GM10248 (cell line): ENCODE results near the gene EMP1.

Source experiments
- CTCF ChIA-PET: fragments of 300-600 bp; sonication (Branson Sonifier 250); formaldehyde crosslinking; extraction: SDS; loops from one replicate; lab custom pipeline; 2021; ENCODE audit warnings: antibody characterized with exemption; lab: Yijun Ruan, JAX
- POLR2A ChIA-PET: fragments of 350-650 bp; sonication (Branson Sonifier 250); formaldehyde crosslinking; extraction: SDS; loops from one replicate; lab custom pipeline; 2020; ENCODE audit warnings: antibody characterized with exemption; lab: Yijun Ruan, JAX
- DNase-seq: peaks from one replicate; pipeline ENCODE4 v3.0.0; 2012; ENCODE audit errors: extremely low spot score
- CTCF ChIP-seq: IDR thresholded peaks from 2 replicates; pipeline ENCODE4 v1.5.1; 2012; ENCODE audit warnings: mild to moderate bottlenecking, low read depth; ENCODE audit errors: extremely low read depth, missing control alignments, control extremely low read depth

Gene EMP1

DNA sequence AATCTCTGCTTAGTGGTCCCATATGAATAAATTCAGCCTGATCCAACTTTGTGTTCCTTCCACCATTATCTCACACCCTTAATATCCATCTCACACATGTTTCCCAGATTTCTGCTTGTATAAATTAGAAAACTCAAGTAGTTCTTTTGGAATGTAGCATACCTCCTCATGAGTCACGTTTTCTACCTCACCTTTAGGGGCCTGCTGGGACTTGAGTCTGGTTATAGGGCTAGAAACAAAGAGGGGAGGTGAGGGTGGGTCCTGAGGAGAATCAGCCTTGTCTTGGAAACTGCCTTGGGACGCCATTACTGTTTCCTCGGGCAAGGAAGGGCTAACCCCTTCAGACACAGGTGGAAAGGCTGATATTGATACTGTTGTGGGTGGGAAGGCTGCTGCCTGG is 51.1 kb downstream of the EMP1 start:
- ChIA-PET POLR2A (no interaction called here), CTCF (interaction anchor here (4.6 kb wide), 1 partner anchor 8 kb away, joined by 41 read pairs; no protein-coding TSS in a partner anchor)
- DNase-seq = no peak

DNA sequence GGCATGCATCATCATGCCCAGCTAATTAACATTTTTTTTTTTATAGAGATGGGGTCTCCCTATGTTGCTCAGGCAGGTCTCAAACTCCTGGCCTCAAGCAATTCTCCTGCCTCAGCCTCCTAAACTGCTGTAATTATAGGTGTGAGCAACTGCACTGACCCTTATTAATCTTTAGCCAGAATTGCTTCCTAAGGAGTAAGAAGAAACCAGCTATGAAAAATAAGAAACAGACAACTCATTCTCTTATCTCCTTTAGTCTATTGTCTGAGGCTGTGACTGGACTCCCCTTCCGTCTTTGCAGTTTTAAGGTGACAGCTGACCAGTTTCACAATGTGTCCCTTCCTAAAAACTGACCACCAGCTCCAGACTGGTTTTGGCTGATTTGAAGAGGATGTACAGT is 52.4 kb downstream of the EMP1 start:
- POLR2A ChIA-PET = no interaction called here
- TF ChIP-seq CTCF = no peak
- DNase-seq = no peak
- CTCF ChIA-PET = interaction anchor here (1.1 to 1.3 kb wide), 2 partner anchors 8 to 36 kb away, joined by 3 read pairs; no protein-coding TSS in a partner anchor

More for the DNA sequence above, 51.1 kb downstream of the EMP1 start:
- TF ChIP-seq CTCF = no peak

- ChIA-PET POLR2A (no interaction called here), CTCF (no interaction called here)
- no peak for TF ChIP-seq CTCF
- no peak for DNase-seq
Measured at GRCh38 chr12:13250416-13250815, 53.9 kb downstream of the EMP1 start.

DNA sequence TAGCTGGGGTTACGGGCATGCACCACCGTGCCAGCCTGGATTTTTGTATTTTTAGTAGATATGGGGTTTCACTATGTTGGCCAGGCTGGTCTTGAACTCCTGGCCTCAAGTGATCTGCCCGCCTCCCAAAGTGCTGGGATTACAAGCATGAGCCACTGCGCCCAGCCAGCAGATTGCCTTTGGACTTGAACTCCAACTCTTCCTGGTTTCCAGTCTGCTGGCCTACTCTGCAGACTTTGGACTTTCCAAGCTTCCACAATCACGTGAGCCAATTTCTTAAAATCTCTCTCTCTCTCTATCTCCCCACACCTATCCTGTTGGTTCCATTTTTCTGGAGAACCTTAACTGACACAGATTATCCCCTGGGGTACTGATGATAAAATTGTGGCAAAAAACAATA is 55.0 kb downstream of the EMP1 start:
- CTCF ChIA-PET = no interaction called here
- POLR2A ChIA-PET = no interaction called here
- TF ChIP-seq CTCF = no peak
- no peak for DNase-seq

DNA sequence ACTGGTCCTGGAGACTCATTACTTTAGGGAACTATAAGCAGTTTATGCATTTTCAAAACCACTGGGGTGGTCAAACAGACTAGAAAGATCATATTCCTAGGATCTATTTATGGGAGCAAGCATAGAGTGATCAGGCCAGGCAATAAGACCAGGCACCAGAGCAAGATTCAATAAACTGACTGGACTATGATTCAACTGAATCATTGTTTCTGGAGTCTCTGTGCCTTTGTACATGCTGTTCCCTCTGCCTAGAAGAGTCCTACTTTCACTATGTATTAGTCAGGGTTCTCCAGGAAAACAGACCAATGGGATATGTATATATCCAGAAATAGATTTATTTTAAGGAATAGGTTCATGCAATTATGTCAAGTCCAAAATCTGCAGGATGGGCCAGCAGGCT is 55.5 kb downstream of the EMP1 start:
- TF ChIP-seq CTCF = no peak
- DNase-seq = no peak
- ChIA-PET CTCF (no interaction called here), POLR2A (no interaction called here)

DNA sequence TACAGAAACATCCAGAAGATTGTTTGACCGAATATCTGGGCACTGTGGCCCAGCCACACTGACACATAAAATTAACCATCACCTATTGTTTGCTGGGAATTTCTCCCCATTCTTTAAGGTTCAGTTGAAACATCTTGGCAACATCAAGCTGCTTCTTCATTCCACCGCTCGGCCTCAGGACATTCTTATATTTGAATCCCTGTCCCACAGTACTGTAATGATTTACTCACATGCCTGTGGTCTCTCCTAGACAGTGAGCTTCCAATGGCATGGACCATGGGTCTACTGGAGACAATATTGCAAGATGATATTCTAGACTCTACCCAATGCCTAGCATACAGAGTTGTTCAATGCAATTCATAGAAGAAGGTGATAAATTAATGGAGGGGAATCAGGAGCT is 56.1 kb downstream of the EMP1 start:
- DNase-seq = no peak
- ChIA-PET POLR2A (no interaction called here), CTCF (no interaction called here)
- no peak for TF ChIP-seq CTCF
